ENCODE results near the gene CRELD2. TPM values are rescaled to one million over a fixed set of nuclear protein-coding genes. Genes with fewer than 3 reads are reported as not detected.
A peak's percentile ranks its signal among the peaks of the same experiment; 100 is the strongest.

Gene CRELD2
- total and polyA plus RNA-seq, 2 experiments from 2014 or later: 35.7 to 47.7 TPM

- H3K36me3 ChIP-seq (ENCODE audit: insufficient read depth): no peaks in the 10 kb centered on the region
- no peaks in the 10 kb centered on the region for H3K9me2 ChIP-seq (ENCODE audit: insufficient read depth)
- Mint-ChIP-seq H3K36me3 (ENCODE audit: low read depth) (peaks cover 19% of the 10 kb centered on the region), H3K9me3 (no peaks in the 10 kb centered on the region; the same call in 2 of the 3 replicates), H3K27ac (no peak overlapping the region), H3K4me1 (peaks cover 9% of the 10 kb centered on the region), H3K4me3 (peak overlapping the region; percentile 26; the same call in 2 of the 3 replicates), H3K27me3 (ENCODE audit: insufficient read depth, low read depth, poor library complexity) (peaks cover 9% of the 10 kb centered on the region)
- no peak for ATAC-seq
- H3F3A ChIP-seq (replicated peaks; ENCODE audit: low read depth): no peaks in the 10 kb centered on the region
- H2AFZ ChIP-seq: no peak overlapping the region
- DNase-seq (ENCODE audit: low spot score): no peak
- H3K4me1 ChIP-seq (ENCODE audit: insufficient read depth): no peaks in the 10 kb centered on the region
- no peak for TF ChIP-seq REST (IDR thresholded peaks at IDR 0.05; ENCODE audit: unreplicated experiment)
- no peak for TF ChIP-seq EZH2phosphoT487 (IDR thresholded peaks at IDR 0.05; ENCODE audit: unreplicated experiment)
- H4K20me1 ChIP-seq (replicated peaks; ENCODE audit: insufficient read depth): 0 out of 2 replicates have a peak, but pooled peaks cover 5% of the 10 kb centered on the region
- no peak overlapping the region for H3K4me2 ChIP-seq
- peaks cover 20% of the 10 kb centered on the region for H3K27me3 ChIP-seq (ENCODE audit: insufficient read depth)
- H3K27ac ChIP-seq (ENCODE audit: low read depth): no peak overlapping the region
- peaks cover 14% of the 10 kb centered on the region for H3K79me2 ChIP-seq (replicated peaks; ENCODE audit: insufficient read depth)
- H3K4me3 ChIP-seq: no peak overlapping the region
Observed at GRCh38 chr22:49963647-49964026, 45.2 kb downstream of the CRELD2 start.

- H3K9me3 Mint-ChIP-seq: no peaks in the 10 kb centered on the region; the same call in 2 of the 3 replicates
- peaks cover 14% of the 10 kb centered on the region for H3K27me3 ChIP-seq (ENCODE audit: insufficient read depth)
- H3K79me2 ChIP-seq (replicated peaks; ENCODE audit: insufficient read depth): peaks cover 14% of the 10 kb centered on the region
- H3K27me3 Mint-ChIP-seq (ENCODE audit: insufficient read depth, low read depth, poor library complexity): peaks cover 9% of the 10 kb centered on the region
- H3K27ac Mint-ChIP-seq: no peak overlapping the region
- no peaks in the 10 kb centered on the region for H3K9me2 ChIP-seq (ENCODE audit: insufficient read depth)
- no peak overlapping the region for H3K4me2 ChIP-seq
- H3K4me3 ChIP-seq: no peak overlapping the region
- H2AFZ ChIP-seq: no peak overlapping the region
- H3K27ac ChIP-seq (ENCODE audit: low read depth): no peak overlapping the region
- no peaks in the 10 kb centered on the region for H3K36me3 ChIP-seq (ENCODE audit: insufficient read depth)
- DNase-seq (ENCODE audit: low spot score) (no peak), ATAC-seq (no peak)
- H3K4me3 Mint-ChIP-seq: no peak overlapping the region; the same call in 2 of the 3 replicates
- 0 out of 2 replicates have a peak, but pooled peaks cover 5% of the 10 kb centered on the region for H4K20me1 ChIP-seq (replicated peaks; ENCODE audit: insufficient read depth)
- H3F3A ChIP-seq (replicated peaks; ENCODE audit: low read depth): no peaks in the 10 kb centered on the region
- H3K36me3 Mint-ChIP-seq (ENCODE audit: low read depth): peaks cover 19% of the 10 kb centered on the region
- H3K4me1 Mint-ChIP-seq: peaks cover 3% of the 10 kb centered on the region; the same call in 2 of the 3 replicates
- no peaks in the 10 kb centered on the region for H3K4me1 ChIP-seq (ENCODE audit: insufficient read depth)
- no peak for TF ChIP-seq CTCF (conservative IDR thresholded peaks at IDR 0.05; ENCODE audit: low read depth in 2 of 2)
- no peak for TF ChIP-seq ZNF462 (CRISPR knock-in tag; IDR thresholded peaks at IDR 0.05)
- TF ChIP-seq CREB1 (CRISPR knock-in tag; IDR thresholded peaks at IDR 0.05; ENCODE audit: low read depth): no peak
- no peak for TF ChIP-seq EZH2phosphoT487 (IDR thresholded peaks at IDR 0.05; ENCODE audit: unreplicated experiment)
Observed at GRCh38 chr22:49964136-49965090, 46.0 kb downstream of the CRELD2 start.

Data from GM23338 (cell line).